K562 (cell line): ENCODE results near the gene SRBD1. TPM values are rescaled to one million over a fixed set of nuclear protein-coding genes. Genes with fewer than 3 reads are reported as not detected.

ENCODE experiments used
- ARHGAP35 ChIP-seq: fragments of 450-650 bp; IDR thresholded peaks from 2 replicates; pipeline ENCODE4 v1.6.1; 2018; ENCODE audit not compliant: partially characterized antibody
- BHLHE40 ChIP-seq: IDR thresholded peaks from 2 replicates; pipeline ENCODE4 v1.6.1; 2011; ENCODE audit warnings: low read length, improper control_type of control experiment
- CAMTA2 ChIP-seq: fragments of 250-450 bp; sonication (Bioruptor Pico); conservative IDR thresholded peaks from 2 replicates; pipeline ENCODE4 v1.5.1; 2022
- CEBPB ChIP-seq: fragments of 450-650 bp; IDR thresholded peaks from 2 replicates; pipeline ENCODE4 v1.6.1; 2016; ENCODE audit warnings: missing genetic modification characterization, missing compliant biosample characterization
- EP300 ChIP-seq: IDR thresholded peaks from 2 replicates; pipeline ENCODE4 v1.6.1; 2012; ENCODE audit warnings: low read length, improper control_type of control experiment
- FOXM1 ChIP-seq, 2 experiments: fragments of 450-650 bp in 1 of 2; sonication (generic) in 1 of 2; formaldehyde crosslinking in 1 of 2; IDR thresholded peaks; 2 replicates each; pipeline versions ENCODE4 v1.6.1 to v1.9.0; 2017 to 2022; ENCODE audit warnings: low read depth in 2 of 2, mild to moderate bottlenecking in 2 of 2, missing genetic modification reagents in 1 of 2, moderate library complexity in 1 of 2
- GABPA ChIP-seq: fragments of 200-800 bp; sonication (Bioruptor generic); conservative IDR thresholded peaks from 2 replicates; pipeline ENCODE4 v1.6.1; 2016; ENCODE audit warnings: low read depth, missing genetic modification characterization, missing compliant biosample characterization
- HNRNPH1 ChIP-seq: fragments of 200-400 bp; formaldehyde crosslinking; optimal IDR thresholded peaks from 2 replicates; pipeline ENCODE3; 2017; ENCODE audit warnings: low read depth, mild to moderate bottlenecking, low read length, moderate library complexity
- HNRNPK ChIP-seq: fragments of 200-400 bp; formaldehyde crosslinking; IDR thresholded peaks from one replicate; pipeline ENCODE4 v1.6.1; 2018; ENCODE audit warnings: mild to moderate bottlenecking, low read depth, low read length; ENCODE audit not compliant: poor library complexity, severe bottlenecking
- LARP7 ChIP-seq: fragments of 450-650 bp; IDR thresholded peaks from 2 replicates; pipeline ENCODE4 v1.6.1; 2016
- MYBL2 ChIP-seq, 2 experiments: fragments of 450-650 bp in 1 of 2; sonication (generic) in 1 of 2; formaldehyde crosslinking in 1 of 2; IDR thresholded peaks; 2 replicates each; pipeline versions ENCODE4 v1.6.1 to v1.8.1; 2017 to 2022; ENCODE audit warnings: borderline replicate concordance in 1 of 2, inconsistent platforms in 1 of 2, low read depth in 1 of 2, mild to moderate bottlenecking in 1 of 2, missing genetic modification reagents in 1 of 2, moderate library complexity in 1 of 2
- NFATC3 ChIP-seq: fragments of 450-650 bp; IDR thresholded peaks from 2 replicates; pipeline ENCODE4 v1.6.1; 2017; ENCODE audit warnings: mild to moderate bottlenecking
- POLR2G ChIP-seq: fragments of 200-400 bp; formaldehyde crosslinking; IDR thresholded peaks from 2 replicates; pipeline ENCODE4 v1.6.1; 2017; ENCODE audit warnings: low read depth, mild to moderate bottlenecking, antibody characterized with exemption, low read length, moderate library complexity
- RFX5 ChIP-seq: IDR thresholded peaks from 2 replicates; pipeline ENCODE4 v1.6.1; 2011; ENCODE audit warnings: low read depth, mild to moderate bottlenecking, improper control_type of control experiment, low read length
- SMAD2 ChIP-seq: fragments of 150-350 bp; IDR thresholded peaks from 2 replicates; pipeline ENCODE4 v1.6.1; 2014; ENCODE audit warnings: low read depth, mild to moderate bottlenecking, low read length
- TBP ChIP-seq: optimal IDR thresholded peaks from 2 replicates; pipeline ENCODE3; 2011; ENCODE audit warnings: low read depth, low read length, improper control_type of control experiment
- TRIM24 ChIP-seq, 2 experiments: fragments of 450-650 bp; IDR thresholded peaks; 2 replicates each; pipeline ENCODE4 v1.6.1; 2016
- XRCC5 ChIP-seq: fragments of 200-400 bp; formaldehyde crosslinking; IDR thresholded peaks from 2 replicates; pipeline ENCODE4 v1.6.1; 2017; ENCODE audit warnings: low read depth, mild to moderate bottlenecking, low read length
- ZNF232 ChIP-seq: sonication (generic); formaldehyde crosslinking; IDR thresholded peaks from 2 replicates; pipeline ENCODE4 v1.8.0; 2022; ENCODE audit warnings: mild to moderate bottlenecking, missing genetic modification reagents
- ZNF347 ChIP-seq: fragments of 450-650 bp; formaldehyde crosslinking; IDR thresholded peaks from 2 replicates; pipeline ENCODE4 v1.4.0; 2020; ENCODE audit warnings: low read depth, mild to moderate bottlenecking, moderate library complexity
- polyA plus RNA-seq, 8 experiments: library from polyadenylated mRNA; depleted of rRNA in 4 of 8; stranded (reverse) in 5 of 8; unstranded in 3 of 8; fragments of >200 nt; fragmentation: Nextera tagmentation in 2 of 8; fragmentation: Illumina TruSeq in 1 of 8; extraction: Ambion mirVana in 2 of 8; extraction: Trizol in 1 of 8; gene quantifications; 2 replicates each; pipeline versions ENCODE4 v1.2.1 to v1.2.3, GENCODE V29; 2011 to 2014; ENCODE audit warnings: inconsistent platforms in 1 of 8, missing spikeins in 1 of 8
- total RNA-seq, 7 experiments: library from RNA; depleted of rRNA in 6 of 7; stranded (reverse); fragments of >200 nt in 6 of 7; fragmentation: Illumina TruSeq in 2 of 7; extraction: Trizol in 2 of 7; gene quantifications; 2 replicates each; pipeline versions ENCODE4 v1.2.1 to v1.2.3, GENCODE V29; 2011 to 2021; ENCODE audit warnings: low replicate concordance in 1 of 7
- TF ChIP-seq, protein P1 (sequence below), 2 experiments: IDR thresholded peaks in 1 of 2; conservative IDR thresholded peaks in 1 of 2; 2 replicates each; pipeline ENCODE4 v1.6.1; 2016; ENCODE audit warnings: low read depth in 2 of 2, mild to moderate bottlenecking in 1 of 2, missing compliant biosample characterization in 1 of 2, missing genetic modification characterization in 1 of 2, moderate library complexity in 1 of 2
- TF ChIP-seq, protein P2 (sequence below): fragments of 450-650 bp; formaldehyde crosslinking; conservative IDR thresholded peaks from 2 replicates; pipeline ENCODE4 v1.4.0; 2022; ENCODE audit warnings: mild to moderate bottlenecking, missing genetic modification characterization
- TF ChIP-seq, protein P3 (sequence below): sonication (generic); formaldehyde crosslinking; IDR thresholded peaks from 2 replicates; pipeline ENCODE4 v1.8.0; 2022; ENCODE audit warnings: mild to moderate bottlenecking, low read depth, missing genetic modification reagents

The SRBD1 gene
- total and polyA plus RNA-seq, 9 of the 15 experiments (the other 6 are each of a cell fraction or from before 2014, with no cell fraction given), result 6.9 to 23.2 (median 14.7) TPM

DNA sequence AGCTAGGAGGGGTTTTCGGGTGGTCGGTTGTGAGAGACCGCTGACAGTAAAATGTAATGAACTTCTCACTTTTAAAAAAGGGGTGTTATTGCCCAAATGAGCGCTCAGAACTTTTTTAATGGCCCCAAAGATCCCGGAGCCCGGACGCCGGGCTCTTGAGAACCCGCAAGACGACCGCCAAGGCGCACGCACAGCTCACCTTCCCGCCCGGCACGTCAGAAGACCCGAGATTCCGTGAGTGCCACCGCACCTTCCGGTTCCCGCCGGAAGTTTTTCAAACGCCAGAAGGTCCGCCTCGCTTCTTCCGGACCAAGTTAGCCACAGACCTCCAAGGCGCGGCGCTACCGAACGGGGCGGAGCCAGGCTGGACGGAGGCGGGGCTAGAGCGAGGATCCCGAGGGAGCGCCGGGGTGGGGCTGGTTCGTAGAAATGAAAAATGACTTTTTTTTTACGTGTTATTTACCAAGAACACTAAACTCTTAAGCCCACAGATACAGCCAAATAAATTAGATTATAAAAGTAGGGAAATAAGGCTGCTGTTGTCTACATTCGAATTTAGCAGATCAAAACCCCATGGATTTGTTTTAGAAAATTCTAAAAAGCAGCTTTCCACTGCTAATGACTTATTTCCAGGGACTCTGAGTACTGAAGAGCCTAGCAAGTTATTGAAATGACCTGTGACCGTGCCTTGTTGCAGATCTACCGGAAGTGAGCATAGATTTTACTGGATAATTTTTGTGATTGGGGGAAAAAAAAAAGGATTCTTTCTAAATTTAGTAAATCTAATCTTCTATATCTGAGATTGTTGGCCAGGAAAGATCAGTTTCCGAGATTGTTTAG is at the start of gene SRBD1 (continued):
- TF ChIP-seq, protein P1, sequence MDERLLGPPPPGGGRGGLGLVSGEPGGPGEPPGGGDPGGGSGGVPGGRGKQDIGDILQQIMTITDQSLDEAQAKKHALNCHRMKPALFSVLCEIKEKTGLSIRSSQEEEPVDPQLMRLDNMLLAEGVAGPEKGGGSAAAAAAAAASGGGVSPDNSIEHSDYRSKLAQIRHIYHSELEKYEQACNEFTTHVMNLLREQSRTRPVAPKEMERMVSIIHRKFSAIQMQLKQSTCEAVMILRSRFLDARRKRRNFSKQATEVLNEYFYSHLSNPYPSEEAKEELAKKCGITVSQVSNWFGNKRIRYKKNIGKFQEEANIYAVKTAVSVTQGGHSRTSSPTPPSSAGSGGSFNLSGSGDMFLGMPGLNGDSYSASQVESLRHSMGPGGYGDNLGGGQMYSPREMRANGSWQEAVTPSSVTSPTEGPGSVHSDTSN (CRISPR knock-in tag; IDR thresholded peaks at IDR 0.05; ENCODE audit: low read depth), result no peak
- TF ChIP-seq, protein P1 (tag; conservative IDR thresholded peaks at IDR 0.05; ENCODE audit: low read depth), result peak; percentile 83
- TF ChIP-seq CEBPB (tag) (no peak), GABPA (tag) (peak; percentile 97), POLR2G (peak; percentile 98), XRCC5 (0 out of 2 replicates have a peak, but pooled peaks have one; percentile 24), ARHGAP35 (no peak), SMAD2 (no peak), BHLHE40 (peak; percentile 77), RFX5 (no peak), HNRNPH1 (no peak), LARP7 (no peak), FOXM1 (IDR thresholded peaks at IDR 0.05; ENCODE audit: low read depth) (0 out of 2 replicates have a peak, but pooled peaks have one; percentile 5), FOXM1 (CRISPR knock-in tag; IDR thresholded peaks at IDR 0.05; ENCODE audit: low read depth) (no peak), MYBL2 (IDR thresholded peaks at IDR 0.05; ENCODE audit: low read depth) (peak; percentile 47; the same call in 1 of the 2 replicates), MYBL2 (CRISPR knock-in tag; IDR thresholded peaks at IDR 0.05; ENCODE audit: borderline replicate concordance) (no peak), TRIM24 (IDR thresholded peaks at IDR 0.05) (peak in 1 of 2 experiments; percentile 87; a peak in 2 of 4 replicates), CAMTA2 (CRISPR knock-in tag) (no peak), ZNF347 (CRISPR knock-in tag) (no peak), EP300 (peak; percentile 26; the same call in 1 of the 2 replicates), ZNF232 (CRISPR knock-in tag) (no peak), NFATC3 (no peak), TBP (peak; percentile 89), HNRNPK (no peak)
- TF ChIP-seq, protein P2, sequence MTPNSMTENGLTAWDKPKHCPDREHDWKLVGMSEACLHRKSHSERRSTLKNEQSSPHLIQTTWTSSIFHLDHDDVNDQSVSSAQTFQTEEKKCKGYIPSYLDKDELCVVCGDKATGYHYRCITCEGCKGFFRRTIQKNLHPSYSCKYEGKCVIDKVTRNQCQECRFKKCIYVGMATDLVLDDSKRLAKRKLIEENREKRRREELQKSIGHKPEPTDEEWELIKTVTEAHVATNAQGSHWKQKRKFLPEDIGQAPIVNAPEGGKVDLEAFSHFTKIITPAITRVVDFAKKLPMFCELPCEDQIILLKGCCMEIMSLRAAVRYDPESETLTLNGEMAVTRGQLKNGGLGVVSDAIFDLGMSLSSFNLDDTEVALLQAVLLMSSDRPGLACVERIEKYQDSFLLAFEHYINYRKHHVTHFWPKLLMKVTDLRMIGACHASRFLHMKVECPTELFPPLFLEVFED (CRISPR knock-in tag), result no peak
- TF ChIP-seq, protein P3, sequence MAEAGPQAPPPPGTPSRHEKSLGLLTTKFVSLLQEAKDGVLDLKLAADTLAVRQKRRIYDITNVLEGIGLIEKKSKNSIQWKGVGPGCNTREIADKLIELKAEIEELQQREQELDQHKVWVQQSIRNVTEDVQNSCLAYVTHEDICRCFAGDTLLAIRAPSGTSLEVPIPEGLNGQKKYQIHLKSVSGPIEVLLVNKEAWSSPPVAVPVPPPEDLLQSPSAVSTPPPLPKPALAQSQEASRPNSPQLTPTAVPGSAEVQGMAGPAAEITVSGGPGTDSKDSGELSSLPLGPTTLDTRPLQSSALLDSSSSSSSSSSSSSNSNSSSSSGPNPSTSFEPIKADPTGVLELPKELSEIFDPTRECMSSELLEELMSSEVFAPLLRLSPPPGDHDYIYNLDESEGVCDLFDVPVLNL, result no peak
